AG04449 (cell line): ENCODE data around the gene USHBP1.

ENCODE experiments used
- CTCF ChIA-PET: fragments of 350-600 bp; formaldehyde crosslinking; extraction: SDS; loops from one replicate; lab custom pipeline; 2021; ENCODE audit warnings: antibody characterized with exemption; lab: Yijun Ruan, JAX
- POLR2A ChIA-PET: fragments of 400-600, 350-600 bp; formaldehyde crosslinking; extraction: SDS; loops from one replicate; lab custom pipeline; 2020; ENCODE audit warnings: antibody characterized with exemption, inconsistent platforms; lab: Yijun Ruan, JAX
- DNase-seq: peaks from one replicate; pipeline ENCODE4 v3.0.0-alpha.2; 2010; ENCODE audit warnings: low read depth, low spot score
- H3K4me3 ChIP-seq: 2 replicates; pipeline ENCODE4 v1.5.1; 2011; ENCODE audit warnings: low read depth, mild to moderate bottlenecking, control low read depth, low read length
- TF ChIP-seq, protein P1 (sequence below): IDR thresholded peaks from one replicate; pipeline ENCODE4 v1.5.1; 2011; ENCODE audit warnings: mild to moderate bottlenecking, moderate library complexity, low read length, control low read depth, inconsistent platforms; ENCODE audit not compliant: insufficient read depth; ENCODE audit errors: missing control alignments

The USHBP1 gene

DNA sequence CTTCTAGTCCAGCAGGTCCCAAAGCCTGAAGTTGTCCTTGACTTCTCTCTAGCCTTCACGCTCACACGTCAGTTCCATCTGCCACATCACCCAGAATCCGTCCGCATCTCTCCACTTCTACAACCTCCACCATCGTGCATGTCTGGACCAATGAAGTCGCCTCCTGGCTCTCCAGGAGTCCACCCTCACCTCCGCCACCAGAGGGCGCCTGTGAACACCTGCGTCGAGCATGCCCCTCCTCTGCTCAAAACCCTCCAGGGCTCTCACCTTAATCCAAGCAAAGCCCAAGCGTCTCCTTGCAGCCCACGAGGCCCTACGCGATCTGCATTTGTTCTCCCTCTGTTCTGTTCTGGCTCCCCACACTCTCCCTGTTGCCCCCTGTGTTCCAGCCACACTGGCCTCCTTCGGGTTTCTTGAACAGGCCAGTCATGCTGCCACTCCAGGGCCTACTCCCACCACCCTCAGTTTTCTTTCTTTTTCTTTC, 3.7 kb downstream of the USHBP1 start:
- ChIA-PET POLR2A (no interaction called here), CTCF (interaction anchor here (0.7 to 3.5 kb wide), 22 partner anchors 9 to 595 kb away, joined by 3 to 33 read pairs (median 3); partner anchors contain the start of genes MYO9B and OCEL1)
- TF ChIP-seq, protein P1, sequence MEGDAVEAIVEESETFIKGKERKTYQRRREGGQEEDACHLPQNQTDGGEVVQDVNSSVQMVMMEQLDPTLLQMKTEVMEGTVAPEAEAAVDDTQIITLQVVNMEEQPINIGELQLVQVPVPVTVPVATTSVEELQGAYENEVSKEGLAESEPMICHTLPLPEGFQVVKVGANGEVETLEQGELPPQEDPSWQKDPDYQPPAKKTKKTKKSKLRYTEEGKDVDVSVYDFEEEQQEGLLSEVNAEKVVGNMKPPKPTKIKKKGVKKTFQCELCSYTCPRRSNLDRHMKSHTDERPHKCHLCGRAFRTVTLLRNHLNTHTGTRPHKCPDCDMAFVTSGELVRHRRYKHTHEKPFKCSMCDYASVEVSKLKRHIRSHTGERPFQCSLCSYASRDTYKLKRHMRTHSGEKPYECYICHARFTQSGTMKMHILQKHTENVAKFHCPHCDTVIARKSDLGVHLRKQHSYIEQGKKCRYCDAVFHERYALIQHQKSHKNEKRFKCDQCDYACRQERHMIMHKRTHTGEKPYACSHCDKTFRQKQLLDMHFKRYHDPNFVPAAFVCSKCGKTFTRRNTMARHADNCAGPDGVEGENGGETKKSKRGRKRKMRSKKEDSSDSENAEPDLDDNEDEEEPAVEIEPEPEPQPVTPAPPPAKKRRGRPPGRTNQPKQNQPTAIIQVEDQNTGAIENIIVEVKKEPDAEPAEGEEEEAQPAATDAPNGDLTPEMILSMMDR, result peak; percentile 92
- H3K4me3 ChIP-seq, result no peak overlapping the region
- DNase-seq, result no peak

DNA sequence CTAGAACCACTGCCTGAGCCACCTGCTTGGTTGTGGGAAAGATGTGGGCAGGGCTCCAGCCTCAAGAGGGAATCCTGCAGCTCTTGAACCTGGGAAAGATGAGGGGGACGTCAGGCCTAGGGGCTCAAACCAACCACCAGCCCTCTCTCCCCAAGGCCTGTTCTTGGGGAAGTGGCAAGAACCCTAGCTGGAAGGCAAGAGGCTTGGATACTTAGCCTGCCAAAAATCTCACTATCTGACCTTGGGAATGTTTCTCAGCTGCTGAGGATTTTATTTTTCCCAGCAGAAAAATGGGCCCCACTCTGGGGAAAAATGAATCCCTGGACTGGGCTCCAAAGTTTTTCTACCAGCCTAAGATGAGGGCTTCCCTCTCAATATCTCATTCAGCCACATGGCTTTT, 4.6 kb downstream of the USHBP1 start:
- CTCF ChIA-PET, result interaction anchor here (0.7 to 3.5 kb wide), 22 partner anchors 8 to 596 kb away, joined by 3 to 33 read pairs (median 4); partner anchors contain the start of genes ANO8, MYO9B and OCEL1
- H3K4me3 ChIP-seq, result no peak overlapping the region
- POLR2A ChIA-PET, result no interaction called here
- TF ChIP-seq, protein P1, result no peak
- no peak for DNase-seq

DNA sequence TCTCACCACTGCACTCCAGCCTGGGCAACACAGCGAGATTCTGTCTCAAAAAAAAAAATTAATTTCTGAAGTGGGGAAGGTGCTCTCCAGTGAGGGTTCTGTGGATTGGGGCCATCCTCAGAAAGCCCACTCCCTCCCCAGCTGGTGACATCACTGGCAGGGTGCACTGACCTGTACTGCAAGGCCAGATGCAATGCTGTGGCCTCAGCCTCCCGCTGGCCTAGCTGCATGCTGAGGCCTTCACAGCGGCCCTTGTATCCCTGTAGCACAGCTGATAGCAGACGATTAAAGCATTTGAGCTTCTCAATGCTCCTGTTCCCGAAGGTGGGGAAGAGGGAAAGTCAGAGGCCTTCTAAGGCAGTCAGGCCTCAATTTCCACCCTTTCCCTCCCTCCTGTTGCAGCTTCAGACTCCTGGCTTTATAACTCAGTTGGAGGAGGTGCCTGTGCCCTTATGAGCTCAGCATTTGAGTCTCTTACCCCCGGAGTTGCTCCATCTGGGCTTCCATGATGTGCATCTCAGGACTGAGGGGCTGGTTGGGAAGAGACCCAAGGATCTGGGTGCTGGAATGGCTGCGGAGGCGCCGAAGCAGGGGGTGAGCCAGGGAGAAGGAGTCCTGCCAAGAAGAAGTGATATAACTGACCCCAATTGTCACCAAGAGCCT, 5.3 kb downstream of the USHBP1 start:
- H3K4me3 ChIP-seq, result no peak overlapping the region
- TF ChIP-seq, protein P1, result no peak
- CTCF ChIA-PET, result interaction anchor here (1.2 to 3.5 kb wide), 10 partner anchors 10 to 206 kb away, joined by 5 to 33 read pairs (median 6); partner anchors contain the start of genes ANO8 and MYO9B
- DNase-seq, result no peak
- POLR2A ChIA-PET, result interaction anchor here (0.7 kb wide), 1 partner anchor 122 kb away, joined by 4 read pairs; no protein-coding TSS in a partner anchor

DNA sequence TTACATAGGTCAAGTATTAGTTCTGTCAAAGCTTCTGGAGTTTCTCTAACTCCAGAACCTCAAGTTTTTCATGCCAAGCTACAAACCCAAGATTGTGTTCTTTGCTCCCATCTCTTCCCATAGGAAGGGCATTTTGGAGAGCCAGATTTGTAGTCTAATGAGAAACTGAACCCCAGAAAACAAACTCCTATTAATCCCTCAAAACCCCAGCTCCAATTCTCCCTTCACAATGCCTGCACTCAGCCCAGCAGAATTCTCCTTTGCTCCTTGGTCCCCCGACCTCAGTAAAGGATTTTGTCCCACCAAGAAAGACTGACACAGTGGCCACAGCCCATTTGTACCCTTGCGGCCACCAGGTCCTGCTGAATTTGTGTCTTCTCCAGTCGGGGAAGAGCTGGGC, 8.4 kb downstream of the USHBP1 start:
- TF ChIP-seq, protein P1, result no peak
- ChIA-PET POLR2A (no interaction called here), CTCF (interaction anchor here (1.1 kb wide), 1 partner anchor 26 kb away, joined by 3 read pairs; no protein-coding TSS in a partner anchor)
- no peak overlapping the region for H3K4me3 ChIP-seq
- DNase-seq, result no peak

DNA sequence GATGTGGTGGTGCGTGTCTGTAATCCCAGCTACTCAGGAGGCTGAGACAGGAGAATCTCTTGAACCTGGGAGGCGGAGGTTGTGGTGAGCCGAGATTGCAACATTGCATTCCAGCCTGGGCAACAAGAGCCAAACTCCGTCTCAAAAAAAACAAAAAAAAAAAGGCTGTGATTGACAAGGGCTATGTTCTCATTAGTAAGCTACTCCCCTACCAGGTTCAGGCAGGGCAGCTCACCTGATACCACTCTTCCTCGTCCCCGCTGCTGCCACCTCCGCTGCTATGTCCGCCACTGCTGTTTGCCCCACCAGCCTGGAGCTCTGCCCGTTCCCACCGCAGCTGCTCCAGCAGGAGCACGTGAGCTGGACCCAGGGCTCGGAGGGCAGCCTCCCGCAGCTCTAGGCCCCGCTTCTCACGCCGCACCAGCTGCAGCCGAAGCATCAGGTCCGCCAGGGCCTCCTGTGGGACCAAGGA, 9.4 kb downstream of the USHBP1 start:
- TF ChIP-seq, protein P1, result no peak
- ChIA-PET CTCF (interaction anchor here (0.6 to 1.2 kb wide), 5 partner anchors 9 to 604 kb away, joined by 3 to 8 read pairs (median 3); partner anchors contain the start of gene USHBP1), POLR2A (interaction anchor here (1.0 kb wide), 1 partner anchor 10 kb away, joined by 3 read pairs; no protein-coding TSS in a partner anchor)
- DNase-seq, result no peak
- H3K4me3 ChIP-seq, result no peak overlapping the region

DNA sequence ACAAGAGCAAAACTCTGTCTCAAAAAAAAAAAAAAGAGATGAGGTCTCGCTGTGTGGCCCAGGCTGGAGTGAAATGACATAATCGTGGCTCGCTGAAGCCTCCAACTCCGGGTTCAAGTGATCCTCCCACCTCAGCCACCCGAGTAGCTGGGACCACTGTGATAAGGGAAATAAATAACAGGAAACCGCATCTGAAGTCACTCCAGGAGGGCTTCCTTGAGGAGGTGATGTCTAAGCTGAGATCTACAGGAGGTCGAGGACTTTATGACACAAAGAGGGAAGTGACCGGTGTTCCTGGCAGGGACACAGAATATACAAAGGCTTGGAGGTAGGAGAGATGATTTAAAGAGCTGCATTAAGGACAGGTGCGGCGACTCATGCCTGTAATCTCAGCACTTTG, 9.9 kb downstream of the USHBP1 start:
- TF ChIP-seq, protein P1, result no peak
- POLR2A ChIA-PET, result interaction anchor here (1.0 kb wide), 1 partner anchor 10 kb away, joined by 3 read pairs; no protein-coding TSS in a partner anchor
- no peak overlapping the region for H3K4me3 ChIP-seq
- no peak for DNase-seq
- CTCF ChIA-PET, result interaction anchor here (0.9 to 1.2 kb wide), 2 partner anchors 9 to 11 kb away, joined by 4 to 8 read pairs; partner anchors contain the start of gene USHBP1
